Measurements from ENCODE around the gene PXYLP1.
A peak's percentile ranks its signal among the peaks of the same experiment; 100 is the strongest.

Gene PXYLP1

DNA sequence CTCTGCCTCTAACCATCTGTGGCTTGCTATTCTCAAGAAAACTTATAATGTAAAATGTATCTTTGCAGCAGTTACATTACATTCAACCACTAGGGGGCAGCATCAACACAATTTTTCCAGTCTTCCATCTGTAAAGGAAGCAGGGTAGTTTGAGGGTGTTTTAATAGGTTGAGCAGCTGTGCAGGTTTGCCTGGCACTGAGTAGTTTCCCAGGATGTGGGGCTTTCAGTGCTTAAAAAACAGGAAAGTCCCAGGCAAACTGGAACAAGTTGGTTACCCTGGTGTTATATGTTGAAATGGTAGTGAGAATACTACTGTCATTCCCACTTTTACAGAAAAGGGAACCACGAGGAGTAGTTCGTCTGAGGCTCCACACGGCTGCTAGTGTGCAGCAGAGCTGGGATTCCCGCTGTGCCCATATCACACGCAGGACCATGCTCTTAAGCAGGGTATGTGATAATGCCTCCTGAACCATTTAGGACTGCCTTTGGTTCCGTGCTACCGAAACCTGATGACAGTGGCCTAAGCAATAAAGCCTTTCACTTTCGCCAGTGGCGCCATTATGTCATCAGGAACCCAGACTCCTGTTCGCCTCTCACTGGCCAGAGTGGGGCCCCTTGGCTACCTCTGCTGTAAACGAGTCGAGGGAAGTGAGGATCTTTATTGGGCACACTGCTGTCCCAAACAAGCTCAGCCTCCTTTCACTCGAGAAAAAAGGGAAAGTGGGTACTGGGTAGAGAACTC, 72.0 kb downstream of the PXYLP1 start:
- no peaks in the 10 kb centered on the region for H3F3A ChIP-seq (ENCODE audit: low read depth)
- H3K36me3 ChIP-seq (ENCODE audit: insufficient read depth, low read length) = no peaks in the 10 kb centered on the region
- H3K9me2 ChIP-seq (replicated peaks; ENCODE audit: low read depth, low read length) = no peaks in the 10 kb centered on the region
- peaks cover 27% of the 10 kb centered on the region for H3K4me1 ChIP-seq (ENCODE audit: insufficient read depth, low read length, poor library complexity, severe bottlenecking)
- no peaks in the 10 kb centered on the region for H3K79me2 ChIP-seq (ENCODE audit: insufficient read depth, low read length)
- H2AFZ ChIP-seq (ENCODE audit: low read length) = no peak overlapping the region
- no peaks in the 10 kb centered on the region for H3K9me3 ChIP-seq (ENCODE audit: insufficient read depth, low read depth, low read length)
- H3K27me3 ChIP-seq (ENCODE audit: insufficient read depth, low read length, poor library complexity, severe bottlenecking) = no peaks in the 10 kb centered on the region
- H3K9ac ChIP-seq (ENCODE audit: low read depth, low read length, poor library complexity, severe bottlenecking) = no peak overlapping the region
- H4K20me1 ChIP-seq (ENCODE audit: insufficient read depth, low read length, poor library complexity, severe bottlenecking) = no peaks in the 10 kb centered on the region
- H3K4me2 ChIP-seq (ENCODE audit: low read depth, low read length, poor library complexity, severe bottlenecking) = no peak overlapping the region
- no peak overlapping the region for H3K4me3 ChIP-seq (ENCODE audit: low read length, poor library complexity, severe bottlenecking)
- no peak for TF ChIP-seq EZH2phosphoT487 (IDR thresholded peaks at IDR 0.05; ENCODE audit: borderline replicate concordance)
- TF ChIP-seq, protein P1, sequence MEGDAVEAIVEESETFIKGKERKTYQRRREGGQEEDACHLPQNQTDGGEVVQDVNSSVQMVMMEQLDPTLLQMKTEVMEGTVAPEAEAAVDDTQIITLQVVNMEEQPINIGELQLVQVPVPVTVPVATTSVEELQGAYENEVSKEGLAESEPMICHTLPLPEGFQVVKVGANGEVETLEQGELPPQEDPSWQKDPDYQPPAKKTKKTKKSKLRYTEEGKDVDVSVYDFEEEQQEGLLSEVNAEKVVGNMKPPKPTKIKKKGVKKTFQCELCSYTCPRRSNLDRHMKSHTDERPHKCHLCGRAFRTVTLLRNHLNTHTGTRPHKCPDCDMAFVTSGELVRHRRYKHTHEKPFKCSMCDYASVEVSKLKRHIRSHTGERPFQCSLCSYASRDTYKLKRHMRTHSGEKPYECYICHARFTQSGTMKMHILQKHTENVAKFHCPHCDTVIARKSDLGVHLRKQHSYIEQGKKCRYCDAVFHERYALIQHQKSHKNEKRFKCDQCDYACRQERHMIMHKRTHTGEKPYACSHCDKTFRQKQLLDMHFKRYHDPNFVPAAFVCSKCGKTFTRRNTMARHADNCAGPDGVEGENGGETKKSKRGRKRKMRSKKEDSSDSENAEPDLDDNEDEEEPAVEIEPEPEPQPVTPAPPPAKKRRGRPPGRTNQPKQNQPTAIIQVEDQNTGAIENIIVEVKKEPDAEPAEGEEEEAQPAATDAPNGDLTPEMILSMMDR (conservative IDR thresholded peaks at IDR 0.05; ENCODE audit: low read length) = peak; percentile 83

DNA sequence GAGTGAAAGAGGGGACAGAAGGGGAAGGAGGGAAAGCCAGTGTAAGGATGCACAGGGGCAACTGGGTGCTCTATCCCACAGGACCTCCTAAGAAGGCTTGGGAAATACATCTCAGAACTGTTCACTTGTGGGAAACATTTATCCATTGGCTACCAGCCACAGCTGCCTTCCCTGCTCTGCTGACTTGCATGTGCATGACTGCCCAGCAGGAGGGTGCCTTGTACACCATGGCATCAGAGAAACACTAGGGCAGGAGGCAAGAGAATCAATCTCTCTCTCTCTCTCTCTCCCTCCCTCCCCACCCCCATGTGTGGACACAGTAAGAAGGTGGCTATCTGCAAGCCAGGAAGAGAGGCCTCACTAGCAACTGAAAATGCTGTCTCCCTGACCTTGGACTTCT, 73.8 kb downstream of the PXYLP1 start:
- Histone ChIP-seq H3K4me1 (ENCODE audit: insufficient read depth, low read length, poor library complexity, severe bottlenecking) (peaks cover 27% of the 10 kb centered on the region), H3K9me2 (replicated peaks; ENCODE audit: low read depth, low read length) (no peaks in the 10 kb centered on the region), H3K4me2 (ENCODE audit: low read depth, low read length, poor library complexity, severe bottlenecking) (no peak overlapping the region), H2AFZ (ENCODE audit: low read length) (no peak overlapping the region), H3K4me3 (ENCODE audit: low read length, poor library complexity, severe bottlenecking) (no peak overlapping the region), H3F3A (ENCODE audit: low read depth) (no peaks in the 10 kb centered on the region), H3K27me3 (ENCODE audit: insufficient read depth, low read length, poor library complexity, severe bottlenecking) (no peaks in the 10 kb centered on the region), H3K79me2 (ENCODE audit: insufficient read depth, low read length) (no peaks in the 10 kb centered on the region), H4K20me1 (ENCODE audit: insufficient read depth, low read length, poor library complexity, severe bottlenecking) (no peaks in the 10 kb centered on the region), H3K9ac (ENCODE audit: low read depth, low read length, poor library complexity, severe bottlenecking) (no peak overlapping the region), H3K36me3 (ENCODE audit: insufficient read depth, low read length) (no peaks in the 10 kb centered on the region), H3K9me3 (ENCODE audit: insufficient read depth, low read depth, low read length) (no peaks in the 10 kb centered on the region)
- TF ChIP-seq, protein P1 (conservative IDR thresholded peaks at IDR 0.05; ENCODE audit: low read length) = no peak; the same call in 1 of the 2 replicates
- TF ChIP-seq EZH2phosphoT487 (IDR thresholded peaks at IDR 0.05; ENCODE audit: borderline replicate concordance) = no peak

DNA sequence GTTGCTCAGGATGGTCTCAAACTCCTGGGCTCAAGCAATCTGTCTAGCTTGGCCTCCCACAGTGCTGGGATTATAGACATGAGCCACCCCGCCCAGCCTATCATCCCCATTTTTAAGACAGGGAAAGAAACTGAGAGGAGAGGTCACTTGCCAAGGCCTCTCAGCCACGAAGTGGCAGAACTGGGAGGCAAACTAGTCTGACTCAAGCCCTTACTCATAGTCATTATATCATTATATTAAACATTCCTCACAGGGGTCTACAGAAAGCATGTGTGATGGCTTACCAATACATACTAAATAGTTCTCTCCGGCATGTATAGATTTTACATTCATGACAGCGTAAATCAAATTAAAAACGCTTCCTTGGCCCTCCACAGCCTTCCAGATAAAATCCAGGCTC, 74.7 kb downstream of the PXYLP1 start:
- no peaks in the 10 kb centered on the region for H4K20me1 ChIP-seq (ENCODE audit: insufficient read depth, low read length, poor library complexity, severe bottlenecking)
- H3K4me3 ChIP-seq (ENCODE audit: low read length, poor library complexity, severe bottlenecking) = no peak overlapping the region
- peak overlapping the region; percentile 41 for H3K9ac ChIP-seq (ENCODE audit: low read depth, low read length, poor library complexity, severe bottlenecking)
- no peaks in the 10 kb centered on the region for H3F3A ChIP-seq (ENCODE audit: low read depth)
- H3K4me1 ChIP-seq (ENCODE audit: insufficient read depth, low read length, poor library complexity, severe bottlenecking) = peaks cover 30% of the 10 kb centered on the region
- H2AFZ ChIP-seq (ENCODE audit: low read length) = peak overlapping the region; percentile 56; the same call in 1 of the 2 replicates
- H3K4me2 ChIP-seq (ENCODE audit: low read depth, low read length, poor library complexity, severe bottlenecking) = no peak overlapping the region
- no peaks in the 10 kb centered on the region for H3K27me3 ChIP-seq (ENCODE audit: insufficient read depth, low read length, poor library complexity, severe bottlenecking)
- no peaks in the 10 kb centered on the region for H3K9me2 ChIP-seq (replicated peaks; ENCODE audit: low read depth, low read length)
- H3K9me3 ChIP-seq (ENCODE audit: insufficient read depth, low read depth, low read length) = no peaks in the 10 kb centered on the region
- TF ChIP-seq, protein P1 (conservative IDR thresholded peaks at IDR 0.05; ENCODE audit: low read length) = no peak
- no peak for TF ChIP-seq EZH2phosphoT487 (IDR thresholded peaks at IDR 0.05; ENCODE audit: borderline replicate concordance)
- no peaks in the 10 kb centered on the region for H3K36me3 ChIP-seq (ENCODE audit: insufficient read depth, low read length)
- peaks cover 7% of the 10 kb centered on the region for H3K79me2 ChIP-seq (ENCODE audit: insufficient read depth, low read length)

Measured in Loucy (cell line).